NCI-H2081 treated with DMSO at 0.1 percent for 48 hours (cell line): Measurements from ENCODE around the gene FRMPD2.
"Not testable (repeated sequence)": the region's sequence is repeated elsewhere in the genome, so short reads cannot be mapped to it uniquely, and the experiment has no call there.

ENCODE experiments used
- DNase-seq: peaks from one replicate; lab custom pipeline; 2025; lab: John Stamatoyannopoulos, UW

The FRMPD2 gene

DNA sequence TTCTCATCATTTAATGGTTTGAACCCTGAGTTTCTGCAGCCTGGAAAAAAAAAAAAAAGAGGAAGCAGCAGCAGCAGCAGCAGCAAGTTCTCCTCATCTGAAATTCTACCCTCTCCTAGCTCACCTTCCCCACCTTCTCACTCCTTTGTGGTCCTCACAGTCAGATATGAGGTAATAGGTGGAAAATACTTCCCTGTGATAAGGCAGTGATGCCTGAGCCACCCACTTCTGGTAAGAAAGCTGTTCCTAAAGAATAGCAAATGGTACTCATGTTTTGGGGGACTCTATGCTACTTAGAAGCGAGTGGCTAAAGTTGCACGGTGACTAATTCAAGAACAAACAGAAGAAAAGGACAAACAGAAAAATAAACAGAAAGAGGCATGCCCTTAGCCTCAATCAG is 148.2 kb downstream of the FRMPD2 start:
- not testable (repeated sequence) for DNase-seq

- not testable (repeated sequence) for DNase-seq
Measured at GRCh38 chr10:48125631-48126030, 148.9 kb downstream of the FRMPD2 start.

GRCh38 chr10:48122618-48123017 is 151.9 kb downstream of the FRMPD2 start:
- DNase-seq: not testable (repeated sequence)

DNA sequence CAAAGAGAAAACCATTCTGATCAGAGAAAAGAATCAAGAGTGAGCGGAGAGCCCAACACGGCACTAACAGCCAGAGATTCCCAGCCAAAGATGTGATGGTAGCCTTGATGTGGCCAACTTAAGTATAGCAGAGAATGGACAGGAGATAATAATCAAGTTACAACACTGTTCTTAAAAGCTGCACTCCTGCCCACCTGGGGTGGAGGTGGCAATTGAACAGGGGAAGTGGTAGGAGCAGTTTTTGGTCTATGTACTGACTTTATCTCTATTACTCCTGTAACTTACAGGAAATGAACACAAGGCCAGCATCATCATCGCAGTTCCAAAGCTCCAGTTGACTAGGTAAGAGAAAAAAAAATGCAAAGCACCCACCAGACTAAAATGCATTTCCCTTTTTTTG is 164.2 kb downstream of the FRMPD2 start:
- DNase-seq: not testable (repeated sequence)
